Hematopoietic multipotent progenitor cell (in vitro differentiated cells): ENCODE measurements around the gene CLK4. TPM values are rescaled to one million over a fixed set of nuclear protein-coding genes. Genes with fewer than 3 reads are reported as not detected.

ENCODE experiments used
- DNase-seq, 3 donors: peaks; one replicate each; pipeline ENCODE4 v3.0.0-alpha.2; 2011 to 2015; ENCODE audit warnings: low read depth in 2 of 3, low spot score in 2 of 3
- total RNA-seq: library from RNA; depleted of rRNA; stranded (reverse); fragments of >200 nt; gene quantifications from one replicate; pipeline ENCODE4 v1.2.3, GENCODE V29; 2012

Gene CLK4
- total RNA-seq, result 18.9 TPM

GRCh38 chr5:178626484-178627258, at the start of gene CLK4:
Gene CLK4 (minus strand): TSS chr5:178627050. CDS start chr5:178623416, 3,634 bp downstream.
- peak; percentile 95 to 97 (median 96) for DNase-seq

- DNase-seq, result no peak
These were observed 49.1 kb upstream of the CLK4 start for GRCh38 chr5:178675922-178676321.

DNA sequence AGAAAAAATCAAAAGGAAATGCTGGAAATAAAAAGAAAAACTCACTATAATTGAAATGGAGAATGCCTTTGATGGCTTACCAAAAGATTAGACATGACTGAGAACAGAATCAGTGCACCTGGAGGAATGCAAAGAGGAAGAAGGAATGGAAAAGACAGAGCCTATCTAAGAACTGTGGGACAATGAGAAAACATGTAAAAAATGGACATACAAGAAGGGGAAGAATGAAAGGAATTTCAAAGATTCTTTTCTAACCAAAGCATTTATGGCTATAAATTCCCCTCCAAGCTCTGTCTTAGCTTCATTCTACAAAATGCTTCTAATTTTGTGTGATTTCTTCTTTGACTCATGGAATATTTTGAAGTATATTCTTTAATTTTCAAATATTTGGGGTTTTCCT, 47.5 kb upstream of the CLK4 start:
- DNase-seq, result no peak

GRCh38 chr5:178673801-178674295, 47.0 kb upstream of the CLK4 start:
- DNase-seq, result no peak

DNA sequence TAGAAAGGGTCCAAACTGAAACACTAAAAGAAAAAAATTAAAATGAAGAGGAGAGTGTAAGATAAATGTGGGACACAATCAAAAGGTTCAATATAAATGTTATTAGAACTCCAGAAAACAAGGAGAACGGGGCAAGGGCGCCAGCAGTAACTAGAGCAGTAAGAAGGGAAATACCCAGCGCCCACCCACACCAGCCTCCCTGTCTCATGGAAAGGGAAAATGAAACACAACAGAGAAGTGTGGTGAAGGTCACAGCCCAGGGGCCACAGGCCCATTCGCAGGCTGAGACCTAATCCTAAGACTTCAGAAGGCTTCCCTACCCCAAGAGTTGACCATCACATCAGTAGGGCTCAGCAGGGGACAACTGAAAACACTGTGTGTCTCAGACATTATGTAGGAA, 45.8 kb upstream of the CLK4 start:
- DNase-seq, result no peak

GRCh38 chr5:178671602-178672144, 44.8 kb upstream of the CLK4 start:
- DNase-seq, result no peak

DNA sequence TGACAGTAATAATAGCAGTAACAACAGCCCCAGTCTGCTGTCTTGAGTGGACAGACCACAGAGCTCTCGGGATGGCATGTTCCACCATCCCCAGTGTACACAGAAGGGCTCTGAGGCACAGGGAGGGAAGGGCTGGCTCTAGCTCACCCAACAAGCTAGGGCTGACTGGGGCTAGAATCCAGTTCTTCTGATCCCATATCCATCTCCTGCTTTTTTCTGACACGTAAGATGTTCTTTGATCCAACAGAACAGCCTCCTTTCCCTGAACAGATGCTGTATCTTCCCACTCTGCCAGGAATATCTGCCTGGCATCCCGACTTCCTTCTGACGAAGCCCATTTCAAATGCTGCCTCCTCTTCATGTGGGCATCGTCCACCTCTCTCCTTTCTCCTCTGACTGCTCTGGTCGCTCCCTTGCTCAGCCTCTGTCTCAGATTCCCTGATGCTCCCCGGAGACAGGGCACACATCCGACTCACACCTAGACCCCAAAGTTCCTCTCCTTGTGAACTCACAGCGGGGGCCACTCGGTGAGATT, 43.6 kb upstream of the CLK4 start:
- no peak for DNase-seq

DNA sequence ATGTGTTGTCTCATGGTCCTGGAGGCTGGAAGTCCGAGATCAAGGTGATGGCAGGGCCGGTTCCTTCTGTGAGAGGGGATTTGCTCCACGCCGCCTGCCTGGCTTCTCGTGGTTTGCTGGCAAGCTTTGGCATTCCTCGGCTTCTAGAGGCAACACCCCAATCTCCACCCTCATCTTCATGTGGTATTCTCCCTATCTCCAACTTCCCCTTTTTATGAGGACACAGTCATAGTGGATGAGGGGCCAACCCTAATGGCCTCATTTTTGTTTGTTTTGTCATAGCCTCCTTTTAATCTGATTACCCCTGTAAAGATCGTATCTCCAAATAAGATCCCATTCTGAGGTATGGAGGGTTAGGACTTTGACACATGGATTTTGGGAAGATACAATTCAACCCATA, 41.7 kb upstream of the CLK4 start:
- peak in 2 of 3 donors; percentile 16 to 45 for DNase-seq

DNA sequence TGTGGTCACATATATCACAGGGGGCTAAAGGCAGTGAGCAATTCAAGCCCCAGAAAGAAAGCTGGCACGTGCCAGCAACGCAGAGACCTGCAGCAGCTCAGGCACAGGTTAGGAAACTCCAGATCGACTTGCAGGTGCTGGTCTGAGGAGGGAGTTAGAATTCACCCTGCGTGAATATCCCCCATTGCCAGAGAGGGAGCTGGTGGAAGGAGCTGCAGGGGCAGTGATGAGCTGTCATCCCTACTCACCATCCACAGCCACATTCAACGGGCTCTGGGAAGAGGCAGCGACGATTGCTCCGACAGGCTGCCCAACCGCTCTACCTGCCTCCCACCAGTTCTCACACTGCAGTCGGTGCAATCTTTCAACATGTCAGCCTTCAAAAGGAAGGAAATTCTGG, 40.8 kb upstream of the CLK4 start:
- no peak for DNase-seq

- DNase-seq, result no peak
These were observed 40.3 kb upstream of the CLK4 start for GRCh38 chr5:178667101-178667500.

GRCh38 chr5:178664141-178664540, 37.3 kb upstream of the CLK4 start:
- no peak for DNase-seq

DNA sequence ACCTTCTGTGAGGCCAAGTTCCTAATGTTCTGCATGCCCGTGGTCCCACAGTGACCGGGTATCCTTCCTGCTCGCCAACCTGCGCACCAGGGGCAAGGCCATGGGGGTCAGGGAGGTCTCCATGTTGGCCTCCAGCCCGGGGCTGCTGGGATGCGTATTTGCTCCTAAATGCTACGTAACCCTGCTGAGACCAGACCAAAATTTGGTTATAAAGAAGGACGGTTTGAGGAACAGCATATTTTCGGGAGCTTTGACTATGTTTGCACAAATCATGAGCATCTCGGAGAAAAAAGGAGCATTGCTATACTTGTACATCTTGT, 35.7 kb upstream of the CLK4 start:
- DNase-seq, result no peak

DNA sequence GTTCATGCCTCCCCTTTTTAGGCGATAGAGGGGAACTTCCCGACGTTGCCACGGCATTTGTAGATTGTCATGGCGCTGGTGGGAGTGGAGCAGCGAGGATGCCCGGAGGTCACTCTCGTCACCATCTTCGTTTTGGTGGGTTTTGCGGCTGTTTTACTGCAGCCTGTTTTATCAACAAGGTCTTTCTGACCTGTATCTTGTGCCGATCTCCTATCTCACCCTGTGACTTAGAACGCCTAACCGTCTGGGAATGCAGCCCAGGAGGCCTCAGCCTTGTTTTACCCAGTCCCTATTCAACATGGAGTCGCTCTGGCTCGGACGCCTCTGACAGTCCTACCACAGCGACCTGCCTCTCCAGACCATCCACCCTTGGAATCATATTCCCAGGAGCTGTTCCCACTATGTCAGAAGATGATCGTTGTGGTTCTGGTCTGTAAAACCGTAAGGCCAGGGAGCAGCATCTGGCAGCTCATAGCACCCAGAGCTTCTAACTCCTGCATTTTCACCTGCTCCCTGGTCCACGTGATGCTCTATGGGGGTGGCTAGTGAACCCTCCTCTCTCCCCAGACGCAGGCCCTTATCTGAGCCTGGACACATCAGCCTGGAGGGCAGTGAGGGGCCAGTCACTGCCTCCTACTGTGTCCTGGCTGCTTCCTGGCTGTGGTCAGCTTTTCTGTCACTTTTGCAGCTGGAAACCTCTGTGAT, 35.1 kb upstream of the CLK4 start:
- DNase-seq, result no peak

DNA sequence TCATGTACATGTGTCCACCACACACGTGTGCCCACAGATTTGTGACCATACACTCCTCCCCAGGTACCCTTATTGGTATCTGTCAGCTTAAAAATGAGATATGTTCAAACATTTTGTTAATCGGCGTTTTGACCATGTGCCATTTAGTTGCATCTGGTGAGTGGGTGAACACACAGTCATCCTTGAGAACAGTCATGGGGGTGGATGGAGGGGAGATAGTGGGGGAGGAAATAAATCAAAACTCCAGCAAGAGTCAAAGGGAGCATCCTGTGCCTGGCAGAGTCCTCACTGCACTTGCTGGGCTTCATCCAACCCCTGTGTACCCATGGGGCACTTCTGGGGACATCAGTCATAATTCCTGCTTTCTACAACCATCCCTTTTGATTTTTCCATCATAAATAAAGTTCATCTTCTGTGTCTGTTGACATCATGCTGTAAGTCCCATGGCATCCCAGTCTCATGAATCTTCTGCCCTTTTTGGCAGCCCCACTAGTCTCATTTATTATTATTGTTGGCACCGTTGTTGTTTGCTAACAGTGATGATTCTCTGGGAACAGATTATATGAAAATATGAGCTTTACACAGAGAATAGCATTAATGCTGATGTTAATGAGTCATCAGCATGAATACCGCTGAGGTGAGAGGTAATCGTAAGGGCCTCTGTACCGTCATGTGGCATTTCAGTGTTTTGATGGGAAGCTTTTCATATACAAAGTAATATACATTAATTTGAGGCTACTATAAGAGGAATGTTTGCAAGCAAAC, 24.4 kb upstream of the CLK4 start:
- no peak for DNase-seq

- no peak for DNase-seq
These were observed 23.4 kb upstream of the CLK4 start for GRCh38 chr5:178650214-178650613.

- no peak for DNase-seq
These were observed 22.7 kb upstream of the CLK4 start for GRCh38 chr5:178649580-178649979.

DNA sequence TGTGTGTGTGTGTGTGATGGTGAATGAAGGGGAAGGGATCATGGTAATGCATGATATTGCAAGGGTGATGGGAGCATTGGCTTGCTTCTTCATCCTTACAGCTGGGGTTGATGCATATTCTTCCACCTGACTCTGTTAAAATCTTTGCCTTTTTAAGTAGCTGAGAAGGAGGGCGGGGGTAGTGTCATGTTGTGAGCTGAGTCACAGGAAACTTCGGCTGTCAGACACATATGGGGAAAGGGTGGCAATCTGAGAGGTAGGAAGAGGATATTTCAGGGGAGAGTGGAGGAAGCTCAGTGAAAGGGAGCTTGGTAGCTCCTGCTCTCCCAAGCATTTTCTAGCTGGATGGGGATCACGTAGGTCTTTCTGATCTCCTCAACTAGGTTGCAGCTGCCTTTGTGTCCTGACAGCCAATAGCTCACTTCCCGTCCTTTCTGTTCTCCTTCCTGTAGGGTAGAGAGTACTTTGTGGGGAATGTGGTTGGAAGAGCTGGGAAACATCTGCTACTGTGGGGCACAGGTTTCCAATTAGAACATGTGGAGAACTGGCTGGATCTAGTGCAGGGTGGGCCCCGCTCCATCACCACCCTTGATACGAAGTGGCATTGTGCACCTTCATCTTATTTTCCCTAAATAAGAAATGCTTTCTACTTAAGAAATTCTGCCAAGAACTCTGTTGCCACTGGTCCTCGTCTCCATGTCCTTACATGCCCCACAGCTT, 18.1 kb upstream of the CLK4 start:
- no peak for DNase-seq

GRCh38 chr5:178642351-178642909, 15.6 kb upstream of the CLK4 start:
- DNase-seq, result no peak

DNA sequence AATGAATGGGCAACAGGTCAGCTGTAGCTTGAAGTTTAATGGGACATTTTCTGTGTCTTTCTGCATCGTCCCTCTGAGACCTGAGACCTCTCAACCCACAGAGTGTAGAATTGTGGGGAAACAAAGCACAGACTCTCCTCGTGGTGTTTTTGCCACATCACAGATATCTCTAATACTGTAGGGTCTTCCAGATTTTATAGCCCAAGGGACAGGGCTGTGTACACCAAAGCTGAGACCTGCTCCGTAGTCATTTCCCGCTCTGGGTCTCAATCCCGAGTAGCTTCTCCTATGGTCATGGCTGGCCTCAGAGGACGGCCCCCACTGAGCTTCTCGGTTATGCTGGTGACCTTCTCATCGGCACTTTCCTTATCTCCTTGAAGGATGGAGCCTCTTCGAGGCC, 14.9 kb upstream of the CLK4 start:
- DNase-seq, result no peak
